ENCODE measurements around the gene XAGE5.
"Not testable (repeated sequence)": the region's sequence is repeated elsewhere in the genome, so short reads cannot be mapped to it uniquely, and the experiment has no call there.

XAGE5 gene

GRCh38 chrX:52852110-52852860, 41.2 kb downstream of the XAGE5 start:
- no peak for DNase-seq (ENCODE audit: insufficient read length, low spot score)
- peak; percentile 57 for FAIRE-seq
- TF ChIP-seq TAF1 (IDR thresholded peaks at IDR 0.05; ENCODE audit: low read depth, low read length) (no peak), PAX5 (IDR thresholded peaks at IDR 0.05; ENCODE audit: insufficient read depth, low read length, severe bottlenecking) (no peak), POLR2A (IDR thresholded peaks at IDR 0.05; ENCODE audit: low read depth, low read length) (no peak), SPI1 (IDR thresholded peaks at IDR 0.05; ENCODE audit: low read depth, low read length) (no peak), POU2F2 (IDR thresholded peaks at IDR 0.05; ENCODE audit: low read depth, low read length) (no peak), POLR2AphosphoS5 (IDR thresholded peaks at IDR 0.05; ENCODE audit: low read depth, low read length) (no peak)

DNA sequence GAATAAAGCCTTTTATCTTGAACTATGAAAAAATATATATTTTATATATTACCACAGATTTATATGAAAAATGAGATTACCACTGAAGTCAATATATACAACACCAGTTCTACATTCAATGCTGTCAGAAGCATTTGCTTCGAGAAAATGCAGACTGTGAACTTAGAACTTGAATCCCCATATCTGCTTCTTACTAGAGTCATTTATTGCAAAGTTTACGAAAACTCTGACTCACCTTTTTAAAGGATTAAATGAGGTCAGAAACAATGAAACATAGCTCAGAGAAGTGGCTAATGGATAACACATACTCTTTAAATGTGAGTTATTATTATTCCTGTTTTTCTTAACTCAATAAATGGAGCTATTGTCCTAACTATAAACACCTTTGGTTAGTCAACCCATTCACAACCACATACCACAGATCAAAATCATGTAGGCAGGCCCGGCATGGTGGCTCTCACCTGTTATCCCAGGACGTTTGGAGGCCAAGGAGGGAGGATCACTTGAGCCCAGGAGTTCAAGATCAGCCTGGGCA, 46.0 kb downstream of the XAGE5 start:
- not testable (repeated sequence) for FAIRE-seq

GRCh38 chrX:52865343-52865998, 54.4 kb downstream of the XAGE5 start:
- no peak for DNase-seq (ENCODE audit: insufficient read length, low spot score)
- TF ChIP-seq SPI1 (IDR thresholded peaks at IDR 0.05; ENCODE audit: low read depth, low read length) (no peak), TAF1 (IDR thresholded peaks at IDR 0.05; ENCODE audit: low read depth, low read length) (no peak), POU2F2 (IDR thresholded peaks at IDR 0.05; ENCODE audit: low read depth, low read length) (no peak)
- no peak for FAIRE-seq

More for the DNA sequence above, 46.0 kb downstream of the XAGE5 start:
- not testable (repeated sequence) for DNase-seq (ENCODE audit: insufficient read length, low spot score)
